GM19372 (cell line): ENCODE measurements around the gene AKNA.

Experiments
- ATAC-seq: cut with Tn5 transposase; IDR thresholded peaks from one replicate; pipeline ENCODE4 v1.9.1; 2021; ENCODE audit warnings: mild to moderate bottlenecking, low read depth, moderate library complexity; ENCODE audit not compliant: unreplicated experiment

Gene AKNA

DNA sequence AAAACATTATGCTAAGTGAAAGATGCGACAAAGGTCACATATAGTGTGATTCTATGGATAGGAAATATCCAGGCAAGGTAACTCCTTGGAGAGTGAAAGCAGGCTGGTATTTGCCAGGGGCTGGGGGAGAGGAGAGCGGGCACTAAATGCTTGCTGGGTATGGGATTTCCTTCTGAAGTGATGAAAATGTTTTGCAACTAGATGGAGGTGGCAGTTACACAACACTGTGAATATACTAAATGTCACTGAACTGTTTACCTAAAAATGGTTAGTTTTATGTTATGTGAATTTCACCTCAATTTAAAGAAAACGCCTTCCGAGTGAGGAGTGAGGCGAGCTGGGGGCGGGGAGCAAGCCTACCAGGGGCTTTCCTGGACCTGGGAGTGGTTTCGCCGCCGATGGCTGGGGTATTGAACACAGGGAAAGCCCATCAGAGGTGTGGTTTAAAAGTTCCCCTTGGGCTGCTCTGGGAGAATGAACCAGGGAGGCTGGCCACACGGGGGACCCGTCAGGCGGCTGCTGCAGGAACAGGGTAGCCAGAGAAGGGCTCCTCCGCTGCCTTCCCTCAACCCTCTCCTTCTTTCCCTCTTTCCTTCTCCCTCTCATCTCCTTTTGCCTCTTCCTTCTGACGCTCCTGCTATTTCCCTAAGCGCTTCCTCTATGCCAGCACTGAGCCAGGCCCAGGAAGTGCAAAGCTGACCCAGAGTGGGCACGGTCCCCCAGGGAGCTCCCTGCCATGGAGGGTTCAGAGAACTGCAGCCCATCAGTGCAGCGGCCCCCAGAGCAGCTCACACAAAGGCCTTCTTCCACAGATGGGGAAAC is 4.9 kb downstream of the AKNA start:
- no peak for ATAC-seq

DNA sequence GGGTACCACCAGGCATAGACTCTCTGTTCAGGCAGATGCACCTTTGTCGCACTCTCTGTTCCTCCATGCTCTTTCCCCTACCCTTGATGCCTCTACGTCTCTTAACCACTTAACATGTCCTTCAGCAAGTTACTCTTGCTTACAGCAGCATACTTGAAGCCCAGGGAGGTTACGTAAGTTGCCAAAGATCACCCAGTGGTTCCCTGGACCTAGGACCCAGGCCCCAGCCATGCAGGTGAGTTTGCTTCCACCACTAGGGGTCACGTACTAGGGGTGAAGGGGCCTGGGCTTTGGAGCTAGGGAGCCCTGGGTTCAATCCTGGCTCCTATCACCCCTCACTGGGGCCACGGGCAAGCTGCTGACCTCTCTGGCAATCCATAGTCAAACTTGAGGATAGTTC is 8.9 kb downstream of the AKNA start:
- no peak for ATAC-seq

DNA sequence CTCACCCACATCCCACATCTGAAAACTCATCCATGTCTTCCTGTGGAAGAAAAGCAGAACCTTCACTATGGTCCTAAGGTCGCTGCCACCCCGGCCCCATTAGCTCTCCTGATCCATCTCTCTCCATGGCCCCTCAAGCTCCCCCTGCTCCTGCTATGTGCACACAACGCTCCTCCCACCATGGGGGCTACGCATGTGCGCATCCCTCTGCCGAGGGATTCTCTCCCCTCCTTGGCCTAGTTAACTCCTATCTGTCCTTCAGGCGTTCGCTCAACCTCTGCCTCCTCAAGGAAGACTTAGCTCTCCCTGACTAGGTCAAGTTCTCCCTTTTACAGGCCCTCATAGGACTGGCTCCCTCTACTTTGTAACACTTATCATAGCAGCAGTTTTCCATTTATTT is 9.8 kb downstream of the AKNA start:
- ATAC-seq, result no peak

DNA sequence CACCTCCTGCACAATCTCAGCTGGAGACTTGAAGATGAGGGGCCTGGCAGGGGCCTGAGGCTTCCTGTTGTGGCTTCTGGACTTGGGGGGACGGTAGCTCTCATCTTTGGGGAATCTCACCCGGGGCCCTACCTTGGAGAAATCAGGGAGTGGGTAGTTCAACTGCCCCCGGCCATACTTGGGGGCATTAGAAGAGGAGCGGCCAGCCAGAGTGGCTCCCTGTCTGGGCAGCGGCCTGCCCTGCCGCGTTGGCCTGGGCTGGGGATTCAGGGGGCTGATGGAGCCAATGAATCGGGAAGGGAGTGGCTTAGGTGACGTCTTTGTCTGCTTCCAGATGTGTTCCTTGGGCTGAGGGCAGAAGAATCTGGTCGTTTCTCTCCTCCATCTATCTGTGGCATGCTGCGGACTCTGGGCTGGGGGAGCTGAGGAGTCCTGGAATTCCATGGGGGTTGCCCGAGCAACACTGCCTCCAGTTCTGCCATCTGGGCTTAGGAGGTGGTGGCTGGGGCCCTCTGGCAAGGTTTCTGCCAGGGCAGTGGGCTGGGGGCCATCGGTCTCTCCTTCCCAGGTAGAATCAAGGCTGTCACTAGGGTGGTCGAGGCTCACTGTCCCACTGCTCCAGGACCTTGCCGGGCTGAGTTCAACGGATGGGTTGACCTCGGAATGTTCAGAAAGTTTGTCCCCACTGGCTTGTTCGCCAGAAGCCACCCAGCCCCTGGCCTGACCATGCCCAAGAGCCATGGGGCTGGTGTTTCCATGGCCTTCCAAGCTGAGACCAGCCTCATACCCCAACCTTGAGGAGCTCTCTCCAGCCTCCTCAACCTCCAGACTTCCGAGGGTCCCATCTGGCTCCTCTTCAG is 11.0 kb downstream of the AKNA start:
- ATAC-seq, result no peak

DNA sequence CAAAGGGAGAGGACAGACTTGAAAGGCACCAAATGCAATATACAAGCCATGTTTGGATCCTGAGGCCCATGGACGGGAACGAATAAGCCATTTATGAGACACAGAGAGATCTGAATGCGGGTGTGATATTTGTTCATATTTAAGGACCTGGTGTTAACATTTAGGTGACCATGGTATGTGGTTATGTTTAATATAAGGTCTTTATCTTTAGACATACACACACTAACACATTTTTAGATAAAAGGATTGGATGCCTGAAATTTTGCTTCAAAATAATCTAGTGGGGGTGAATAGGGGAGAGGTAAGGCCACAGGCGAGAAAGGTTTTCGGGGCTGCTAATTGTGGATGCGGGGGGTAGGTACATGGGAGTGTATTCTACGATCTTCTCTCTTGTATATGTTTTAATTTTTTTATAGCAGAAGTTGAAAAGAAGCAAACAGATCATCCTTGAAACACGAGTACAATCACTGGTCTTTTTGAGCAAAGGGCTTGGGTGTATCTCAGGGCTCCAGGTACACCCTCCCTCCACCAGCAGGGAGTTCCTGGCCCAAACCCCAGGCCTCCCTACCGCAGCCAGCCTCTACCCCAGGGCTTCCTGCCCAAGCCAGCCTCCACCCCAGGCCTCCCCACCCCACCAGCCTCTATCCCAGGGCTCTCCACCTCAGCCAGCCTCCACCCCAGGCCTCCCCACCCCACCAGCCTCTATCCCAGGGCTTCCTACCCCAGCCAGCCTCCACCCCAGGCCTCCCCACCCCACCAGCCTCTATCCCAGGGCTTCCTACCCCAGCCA is 12.2 kb downstream of the AKNA start:
- no peak for ATAC-seq

DNA sequence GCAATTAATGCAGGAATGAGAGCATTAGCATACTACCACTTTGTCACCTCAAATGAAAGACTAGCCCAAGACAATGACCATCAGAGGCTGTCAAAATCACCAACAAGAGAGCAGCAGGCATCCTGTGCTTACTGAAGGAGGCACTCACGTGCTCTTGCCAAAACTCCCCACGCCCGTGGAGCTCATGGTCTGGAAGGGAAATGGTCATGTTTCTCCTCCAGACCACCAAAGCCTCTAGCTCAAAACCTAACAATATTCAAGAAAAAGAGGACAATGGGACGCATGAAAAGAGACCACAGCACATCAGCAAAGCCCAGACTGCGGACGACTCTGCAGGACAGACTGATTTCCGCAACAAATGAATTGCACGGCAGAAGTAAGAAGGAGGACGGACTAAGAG is 12.8 kb downstream of the AKNA start:
- no peak for ATAC-seq

DNA sequence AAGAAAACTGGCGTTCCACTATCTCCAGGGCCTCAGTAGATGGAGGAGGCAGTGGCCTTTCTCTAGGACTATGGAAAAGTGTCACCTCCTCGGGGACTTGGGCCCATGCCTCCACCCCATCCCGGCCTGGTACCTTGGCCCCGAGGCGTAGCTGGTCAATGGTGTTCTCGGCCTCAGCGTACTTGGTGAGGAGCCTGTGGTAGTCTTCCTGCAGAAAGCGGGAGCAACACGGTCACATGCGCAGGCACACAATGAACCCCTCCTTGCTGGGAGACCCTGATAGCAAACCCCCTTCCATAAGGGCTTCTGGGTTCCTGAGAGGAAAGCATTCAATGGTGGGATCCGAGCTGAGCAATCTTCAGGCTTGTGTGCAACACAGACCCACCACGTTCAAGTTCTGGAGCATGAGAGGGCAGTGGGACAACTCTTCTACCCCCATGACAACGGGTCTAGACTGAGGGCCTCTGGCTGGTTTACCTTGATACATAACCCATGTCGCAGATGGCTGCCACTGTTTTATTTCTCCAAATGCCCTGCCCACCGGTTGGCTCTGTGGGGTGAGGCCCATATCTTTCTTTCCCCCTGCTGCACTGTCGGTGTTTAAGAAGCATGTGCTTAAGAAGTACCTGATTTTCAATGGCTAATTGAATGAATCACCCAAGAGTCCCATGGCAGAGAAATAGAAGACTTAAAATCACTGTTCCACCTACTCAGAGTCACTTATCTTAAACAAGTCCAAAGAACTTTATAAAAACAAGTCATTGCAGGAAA is 13.6 kb downstream of the AKNA start:
- ATAC-seq, result no peak

DNA sequence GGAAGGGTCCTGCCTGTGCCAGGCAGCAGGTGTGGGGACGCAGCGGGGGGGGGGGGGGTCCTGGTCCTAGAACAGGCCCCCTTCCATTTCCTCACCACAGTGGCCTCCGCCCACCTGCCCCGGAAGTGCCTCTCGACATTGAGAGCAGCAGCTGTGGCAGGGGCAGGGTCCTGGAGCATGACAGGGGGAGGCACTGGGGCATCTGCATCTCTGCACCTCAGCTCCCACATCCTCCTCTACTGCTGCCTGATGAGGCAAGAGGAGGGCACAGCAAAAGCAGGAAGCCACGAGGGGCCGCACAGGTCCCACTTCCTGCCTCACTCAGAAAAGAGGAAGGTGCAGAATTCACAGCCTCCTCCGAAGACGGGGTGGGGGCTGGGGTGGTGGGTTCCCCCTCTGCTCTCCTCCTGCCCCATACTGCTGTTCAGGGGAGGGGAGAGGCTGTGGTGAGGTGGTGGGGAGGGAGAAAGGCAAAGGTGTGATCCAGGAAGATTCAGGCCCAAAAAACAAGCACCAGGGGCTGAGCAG is 14.8 kb downstream of the AKNA start:
- ATAC-seq, result peak; percentile 93

DNA sequence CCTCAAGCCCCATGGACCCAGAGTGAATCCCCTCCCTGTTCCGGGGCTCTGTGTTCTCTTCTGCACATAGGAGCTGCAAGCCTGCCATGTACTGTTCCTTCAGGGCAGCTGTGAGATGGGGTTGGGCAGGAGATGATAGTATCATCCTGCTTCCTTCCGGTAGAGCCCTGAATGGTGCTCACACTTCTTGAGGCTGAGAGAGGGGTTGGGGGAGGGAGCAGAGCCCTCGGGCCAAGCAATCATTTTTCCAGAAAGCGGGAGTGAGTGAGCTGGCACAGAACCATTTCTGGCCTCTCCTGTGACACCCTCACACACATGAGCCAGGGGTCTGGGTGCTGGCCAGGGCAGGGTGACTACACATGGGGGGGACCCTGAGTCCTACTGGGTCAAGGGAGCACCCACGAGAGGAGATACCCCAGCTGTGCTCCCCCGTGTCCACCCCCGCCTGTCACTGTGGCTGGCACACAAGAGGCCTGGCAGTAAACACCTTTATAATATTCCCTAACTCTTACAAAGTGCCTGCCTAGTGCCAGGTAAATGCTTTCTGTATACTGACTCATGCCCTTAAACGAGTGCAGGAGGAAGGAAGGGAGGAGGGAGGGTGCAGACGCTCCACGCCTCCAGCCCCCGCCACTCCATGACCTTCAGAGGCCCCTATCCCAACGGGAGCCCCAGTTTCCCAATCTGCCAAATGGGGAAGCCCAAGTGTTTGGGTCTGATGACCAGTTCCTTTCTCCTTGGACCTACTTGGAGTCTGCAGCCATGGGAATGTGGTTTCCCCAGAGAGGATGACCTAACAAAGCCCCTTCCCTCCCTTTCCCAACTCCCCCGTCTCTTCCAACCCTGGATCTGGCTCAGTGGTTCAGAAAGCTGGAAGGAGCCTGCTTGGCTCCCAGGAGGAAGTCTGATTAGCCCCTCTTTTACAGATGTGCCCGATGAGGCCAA is 15.5 kb downstream of the AKNA start:
- ATAC-seq, result no peak

DNA sequence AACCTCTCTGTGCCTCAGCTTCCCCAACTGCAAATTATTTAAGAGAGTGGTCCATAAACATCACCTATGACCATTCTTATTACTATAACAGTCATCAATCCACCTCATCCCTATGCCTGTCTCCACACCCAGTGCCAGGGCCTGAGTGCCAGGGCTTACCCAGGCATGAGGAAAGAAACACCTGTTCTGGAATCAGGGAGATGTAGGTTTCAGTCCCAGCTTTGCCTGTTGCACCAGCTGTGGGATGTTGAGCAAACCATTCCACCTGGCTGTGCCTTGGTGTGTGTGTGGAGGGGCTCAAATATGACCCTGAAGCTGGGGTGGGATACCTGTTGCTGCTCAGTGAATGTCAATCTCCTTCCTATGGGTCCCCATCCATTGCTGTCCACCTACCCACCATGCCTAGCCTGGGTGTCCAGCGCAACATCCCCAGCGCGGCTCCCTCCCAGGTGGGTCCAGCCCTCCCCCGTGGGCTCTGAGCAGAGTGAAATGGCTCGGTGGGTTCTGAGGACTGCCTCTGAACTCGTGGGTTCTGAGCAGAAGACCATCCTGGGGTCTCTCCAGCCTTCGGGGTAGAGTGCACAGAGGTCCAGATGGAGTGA is 16.3 kb downstream of the AKNA start:
- no peak for ATAC-seq

DNA sequence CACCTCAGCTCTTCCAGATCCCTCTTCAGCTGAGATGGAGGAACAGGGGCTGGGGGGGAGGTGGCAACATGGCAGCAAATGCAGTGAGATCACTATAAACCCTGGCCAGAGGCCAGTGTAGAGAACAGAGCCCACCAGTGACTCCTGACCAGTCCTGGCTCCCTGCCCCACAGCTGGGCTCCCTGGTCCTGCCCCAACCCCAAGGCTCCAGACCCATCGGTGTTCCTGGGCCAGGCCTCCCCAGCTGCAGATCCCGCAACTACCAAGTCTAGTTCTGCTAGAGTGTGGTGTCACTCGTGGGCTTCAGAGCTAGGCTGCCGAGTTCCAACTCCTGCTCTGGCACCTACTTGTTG is 16.8 kb downstream of the AKNA start:
- ATAC-seq, result no peak

DNA sequence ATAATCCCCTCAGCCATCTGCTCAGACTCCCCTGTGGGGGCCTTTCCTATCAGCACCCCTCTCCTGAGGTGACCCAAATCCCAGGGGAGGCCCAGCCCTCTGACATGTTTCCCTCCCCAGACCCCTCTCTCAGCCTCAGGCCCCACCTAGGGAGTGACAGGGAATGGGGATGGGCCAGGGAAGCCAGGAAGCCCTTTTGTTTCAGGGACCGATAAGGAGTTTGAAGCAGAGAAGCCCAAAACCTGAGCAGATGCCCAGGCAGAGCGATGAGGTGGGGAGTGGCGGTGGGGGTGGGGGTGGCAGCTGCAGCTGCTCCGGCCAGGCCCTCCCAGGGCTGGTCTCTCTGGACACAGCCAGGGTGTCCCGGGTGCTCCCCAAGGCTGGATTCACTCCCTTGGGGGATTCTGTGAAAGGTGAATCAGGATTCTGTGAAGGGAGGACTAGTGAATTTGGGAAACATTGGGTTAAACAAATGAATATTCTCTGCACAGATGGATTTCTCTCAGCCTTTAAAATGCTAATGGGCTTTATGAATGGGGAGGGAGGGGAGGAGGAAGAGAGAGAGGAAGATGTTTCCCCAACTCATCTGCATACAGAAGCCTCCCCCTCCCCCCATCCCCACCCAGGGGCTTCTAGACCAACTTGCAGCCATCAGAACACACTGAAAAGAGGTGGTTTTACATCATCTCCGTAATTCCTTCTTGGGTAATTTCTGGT is 17.4 kb downstream of the AKNA start:
- no peak for ATAC-seq

DNA sequence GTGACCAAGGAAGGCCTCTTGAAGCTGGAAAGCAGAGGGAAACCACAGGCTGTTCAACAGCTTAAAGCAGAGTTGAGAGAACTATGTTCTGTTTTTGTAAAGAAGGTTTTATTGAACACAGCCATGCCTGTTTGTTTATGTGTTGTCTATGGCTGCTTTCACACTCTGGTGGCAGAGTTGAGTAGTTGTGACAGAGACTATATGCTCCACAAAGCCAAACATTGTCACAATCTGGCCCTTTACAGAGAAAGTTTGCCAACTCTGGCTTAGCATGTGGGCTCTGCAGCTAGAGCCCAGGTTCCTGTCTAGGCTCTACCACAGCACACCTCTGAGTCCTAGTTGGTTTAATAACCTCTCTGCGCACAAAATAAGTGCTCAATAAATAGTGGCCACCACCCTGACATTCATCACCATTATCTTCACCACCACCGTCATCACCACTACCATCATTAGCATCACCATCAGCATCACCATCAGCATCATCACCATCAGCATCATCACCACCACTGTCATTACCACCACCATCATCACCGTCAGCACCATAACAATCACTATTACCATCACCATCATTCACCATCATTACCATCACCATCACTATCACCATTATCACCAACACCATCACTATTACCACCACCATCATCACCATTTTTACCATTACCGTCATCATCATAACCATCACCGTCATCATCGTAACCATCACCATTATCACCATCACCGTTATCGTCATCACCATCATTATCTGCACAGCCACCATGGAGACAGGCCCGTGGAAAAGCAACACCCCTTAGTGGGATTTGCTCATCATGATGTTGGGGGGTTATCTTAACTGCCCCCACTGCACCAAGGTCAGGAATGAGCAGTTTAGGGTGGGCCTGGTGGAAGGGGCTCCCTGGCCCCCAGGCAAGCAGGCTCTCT is 18.3 kb downstream of the AKNA start:
- ATAC-seq, result no peak

DNA sequence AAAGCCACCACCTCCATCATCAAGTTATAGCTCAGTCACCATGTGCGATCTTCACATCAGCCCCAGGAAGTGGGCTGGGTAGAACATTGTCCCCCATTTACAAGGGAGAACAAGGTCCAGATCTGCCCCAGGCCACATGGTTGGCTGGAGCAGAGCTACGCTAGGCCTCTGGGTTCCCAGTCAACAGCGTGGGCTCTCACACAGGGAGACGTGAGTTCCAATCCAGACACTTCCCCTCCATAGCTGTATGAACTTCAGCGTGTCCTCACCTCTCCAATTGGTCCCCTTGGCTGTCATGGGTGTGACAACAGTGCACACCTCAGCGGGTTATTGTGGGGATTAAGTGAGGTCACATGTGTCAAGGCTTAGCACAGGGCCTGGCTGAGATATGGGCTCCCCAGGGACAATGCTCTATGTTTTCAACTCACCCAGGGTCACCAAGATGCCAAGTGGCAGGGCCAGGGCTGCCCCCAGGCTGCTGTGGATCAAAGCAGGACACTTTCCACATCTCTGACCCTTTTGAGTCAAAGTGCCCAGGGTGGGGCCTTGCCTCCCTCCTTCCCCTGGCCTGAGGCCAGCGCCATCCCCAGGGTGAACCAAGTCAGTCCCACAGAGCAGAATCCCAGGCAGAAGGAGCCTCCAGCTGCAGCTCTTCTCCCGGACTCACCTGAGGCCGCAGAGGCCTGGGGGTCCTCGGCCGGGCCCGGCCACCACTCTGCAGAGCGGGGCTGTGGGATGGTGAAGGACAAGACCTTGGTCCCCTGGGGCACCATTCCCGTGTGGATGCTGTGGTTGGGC is 19.8 kb downstream of the AKNA start:
- no peak for ATAC-seq

DNA sequence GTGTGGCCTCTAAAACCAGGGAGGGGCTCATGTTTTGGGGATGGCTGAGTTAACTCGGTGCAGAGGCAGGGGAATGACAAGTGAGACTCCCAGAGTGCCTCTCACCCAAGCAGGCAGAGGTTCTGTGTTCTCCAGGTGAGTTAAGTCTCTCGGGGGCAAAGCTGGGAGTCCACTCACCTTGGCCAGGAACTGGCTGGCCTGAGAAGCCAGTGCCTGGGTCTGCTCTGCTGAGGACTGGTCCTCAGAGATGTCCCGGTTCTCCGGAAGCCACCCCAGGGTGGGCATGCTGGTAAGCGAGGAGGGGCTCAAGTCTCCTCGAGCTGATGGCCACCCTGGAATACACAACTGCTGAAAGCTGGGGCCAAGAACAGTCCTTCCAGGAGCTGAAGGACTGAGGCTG is 20.4 kb downstream of the AKNA start:
- no peak for ATAC-seq
